Measurements from ENCODE around the gene RIC8A.

The RIC8A gene

DNA sequence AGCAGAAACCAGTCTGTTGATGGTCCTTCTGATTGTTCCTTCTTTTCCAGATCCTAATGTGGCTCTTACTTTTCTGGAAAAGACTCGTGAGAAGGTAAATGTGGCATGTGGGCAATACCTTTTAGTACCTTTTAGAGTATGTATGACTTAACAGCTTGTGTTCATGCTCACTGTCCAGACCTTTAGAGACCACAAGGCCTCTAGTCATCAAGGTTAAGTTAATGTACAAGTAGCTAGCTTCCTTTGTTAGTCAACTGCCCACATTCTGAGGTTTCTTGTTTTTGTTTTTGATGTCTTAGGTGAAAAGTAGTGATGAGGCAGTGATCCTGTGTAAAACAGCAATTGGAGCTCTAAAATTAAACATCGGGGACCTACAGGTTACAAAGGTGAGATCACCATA, 36.9 kb downstream of the RIC8A start:
- no peaks in the 10 kb centered on the region for H3K9me3 ChIP-seq (ENCODE audit: control insufficient read depth in 2 of 2, low read length in 2 of 2)
- no peaks in the 10 kb centered on the region for H3K27me3 ChIP-seq (ENCODE audit: control insufficient read depth in 2 of 2, insufficient read depth in 2 of 2, low read length in 2 of 2)
- H3K4me3 ChIP-seq (ENCODE audit: low read length in 2 of 2): no peak overlapping the region
- no peaks in the 10 kb centered on the region for H3K4me1 ChIP-seq (ENCODE audit: control insufficient read depth in 2 of 2, insufficient read depth in 2 of 2, low read length in 2 of 2)
- no peak overlapping the region for H3K27ac ChIP-seq (ENCODE audit: low read depth in 2 of 2, low read length in 2 of 2)
- H3K9ac ChIP-seq (ENCODE audit: low read depth in 1 of 2, low read length in 2 of 2): no peak overlapping the region
- H3K36me3 ChIP-seq (ENCODE audit: control insufficient read depth in 2 of 2, insufficient read depth in 2 of 2, low read length in 2 of 2): peaks cover 46 to 66% of the 10 kb centered on the region in 2 donors

DNA sequence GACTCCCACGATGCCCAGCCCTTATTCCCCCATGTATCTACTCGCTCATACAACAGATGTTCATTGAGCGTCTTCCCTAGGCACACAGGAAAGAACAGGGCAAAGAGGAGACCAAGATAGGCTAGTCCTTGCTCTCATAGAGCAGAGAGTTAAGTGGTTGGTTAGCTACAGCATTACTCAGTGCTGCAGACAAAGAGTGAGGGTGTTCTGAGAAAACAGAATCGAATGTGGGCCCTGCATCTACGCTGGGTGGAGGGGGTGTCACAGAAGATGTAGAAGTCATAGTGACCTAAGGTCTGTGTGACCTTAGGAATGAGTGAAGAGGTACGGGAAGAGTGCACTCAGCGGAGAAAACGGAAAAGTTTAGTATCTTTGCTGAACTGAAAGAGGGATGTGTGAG, 41.6 kb downstream of the RIC8A start:
- H3K4me1 ChIP-seq (ENCODE audit: control insufficient read depth in 2 of 2, insufficient read depth in 2 of 2, low read length in 2 of 2): no peaks in the 10 kb centered on the region
- no peak overlapping the region for H3K9ac ChIP-seq (ENCODE audit: low read depth in 1 of 2, low read length in 2 of 2)
- no peak overlapping the region for H3K4me3 ChIP-seq (ENCODE audit: low read length in 2 of 2)
- H3K36me3 ChIP-seq (ENCODE audit: control insufficient read depth in 2 of 2, insufficient read depth in 2 of 2, low read length in 2 of 2): peaks cover 73 to 84% of the 10 kb centered on the region in 2 donors
- H3K27me3 ChIP-seq (ENCODE audit: control insufficient read depth in 2 of 2, insufficient read depth in 2 of 2, low read length in 2 of 2): no peaks in the 10 kb centered on the region
- no peak overlapping the region for H3K27ac ChIP-seq (ENCODE audit: low read depth in 2 of 2, low read length in 2 of 2)
- no peaks in the 10 kb centered on the region for H3K9me3 ChIP-seq (ENCODE audit: control insufficient read depth in 2 of 2, low read length in 2 of 2)

DNA sequence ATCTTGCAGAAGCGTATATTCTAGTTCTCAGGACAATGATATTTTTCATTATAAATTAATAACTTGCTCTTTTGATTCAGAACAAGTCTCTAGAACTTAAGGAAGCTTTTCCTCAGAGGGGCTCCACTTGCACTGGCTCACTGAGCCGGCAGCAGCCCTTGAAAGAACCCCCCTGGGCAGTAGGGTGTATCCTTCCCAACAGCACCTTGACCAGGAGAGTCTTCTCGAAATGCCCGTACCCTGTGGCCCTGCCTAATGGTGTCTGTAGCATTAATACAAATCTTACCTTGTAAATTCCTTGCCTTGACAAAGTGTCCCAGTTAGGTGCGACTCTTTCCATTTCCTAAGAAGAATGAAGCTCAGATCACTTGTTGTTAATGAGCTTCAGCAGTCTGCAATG, 42.8 kb downstream of the RIC8A start:
- Histone ChIP-seq H3K27me3 (ENCODE audit: control insufficient read depth in 2 of 2, insufficient read depth in 2 of 2, low read length in 2 of 2) (no peaks in the 10 kb centered on the region), H3K27ac (ENCODE audit: low read depth in 2 of 2, low read length in 2 of 2) (no peak overlapping the region), H3K9me3 (ENCODE audit: control insufficient read depth in 2 of 2, low read length in 2 of 2) (no peaks in the 10 kb centered on the region), H3K36me3 (ENCODE audit: control insufficient read depth in 2 of 2, insufficient read depth in 2 of 2, low read length in 2 of 2) (peaks cover 64 to 74% of the 10 kb centered on the region in 2 donors), H3K9ac (ENCODE audit: low read depth in 1 of 2, low read length in 2 of 2) (no peak overlapping the region), H3K4me3 (ENCODE audit: low read length in 2 of 2) (no peak overlapping the region), H3K4me1 (ENCODE audit: control insufficient read depth in 2 of 2, insufficient read depth in 2 of 2, low read length in 2 of 2) (no peaks in the 10 kb centered on the region)

DNA sequence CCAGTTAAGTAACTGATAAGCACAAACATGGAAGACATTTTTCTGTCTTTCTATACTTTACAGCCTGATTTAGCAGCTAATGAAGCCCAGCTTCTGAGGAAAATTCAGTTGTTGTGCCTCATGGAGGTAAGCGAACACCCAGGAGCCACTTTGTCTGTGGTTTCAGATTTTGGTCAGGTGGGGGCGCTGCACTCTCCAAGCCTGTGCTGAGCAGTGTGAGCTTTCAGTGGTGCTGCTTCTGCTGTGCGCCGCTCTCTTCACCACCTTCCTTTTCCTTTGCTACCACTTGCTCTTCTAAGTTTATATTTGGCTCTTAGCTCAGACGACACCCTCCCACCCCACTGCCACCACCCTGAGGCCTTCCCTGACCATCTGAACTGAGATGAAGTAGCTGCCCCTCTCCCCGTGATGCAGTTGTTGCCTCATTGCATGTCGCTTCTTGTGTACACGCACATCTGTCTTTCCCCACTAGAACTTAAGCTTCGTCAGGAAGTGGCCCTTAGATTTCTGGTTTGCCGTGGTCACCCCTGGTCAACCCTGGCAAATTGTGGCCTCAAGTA, 43.3 kb downstream of the RIC8A start:
- no peaks in the 10 kb centered on the region for H3K9me3 ChIP-seq (ENCODE audit: control insufficient read depth in 2 of 2, low read length in 2 of 2)
- H3K9ac ChIP-seq (ENCODE audit: low read depth in 1 of 2, low read length in 2 of 2): no peak overlapping the region
- H3K36me3 ChIP-seq (ENCODE audit: control insufficient read depth in 2 of 2, insufficient read depth in 2 of 2, low read length in 2 of 2): peaks cover 61 to 70% of the 10 kb centered on the region in 2 donors
- no peak overlapping the region for H3K4me3 ChIP-seq (ENCODE audit: low read length in 2 of 2)
- no peak overlapping the region for H3K27ac ChIP-seq (ENCODE audit: low read depth in 2 of 2, low read length in 2 of 2)
- no peaks in the 10 kb centered on the region for H3K4me1 ChIP-seq (ENCODE audit: control insufficient read depth in 2 of 2, insufficient read depth in 2 of 2, low read length in 2 of 2)
- no peaks in the 10 kb centered on the region for H3K27me3 ChIP-seq (ENCODE audit: control insufficient read depth in 2 of 2, insufficient read depth in 2 of 2, low read length in 2 of 2)

DNA sequence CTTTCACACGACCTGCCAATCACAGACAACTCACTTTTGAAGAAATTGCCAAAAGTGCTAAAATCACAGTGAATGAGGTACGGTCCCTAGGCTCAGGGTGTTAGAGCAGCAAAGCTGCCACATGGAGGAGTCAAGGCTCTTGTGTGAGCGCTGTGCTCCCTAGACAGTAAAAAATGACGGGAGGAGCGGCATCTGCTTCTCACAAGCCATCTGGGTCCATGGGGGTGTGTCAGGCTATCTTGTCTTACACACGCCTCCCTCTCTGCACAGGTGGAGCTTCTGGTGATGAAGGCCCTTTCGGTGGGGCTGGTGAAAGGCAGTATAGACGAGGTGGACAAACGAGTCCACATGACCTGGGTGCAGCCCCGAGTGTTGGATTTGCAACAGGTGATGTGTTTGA, 44.0 kb downstream of the RIC8A start:
- no peak overlapping the region for H3K27ac ChIP-seq (ENCODE audit: low read depth in 2 of 2, low read length in 2 of 2)
- no peak overlapping the region for H3K4me3 ChIP-seq (ENCODE audit: low read length in 2 of 2)
- H3K4me1 ChIP-seq (ENCODE audit: control insufficient read depth in 2 of 2, insufficient read depth in 2 of 2, low read length in 2 of 2): no peaks in the 10 kb centered on the region
- no peak overlapping the region for H3K9ac ChIP-seq (ENCODE audit: low read depth in 1 of 2, low read length in 2 of 2)
- H3K36me3 ChIP-seq (ENCODE audit: control insufficient read depth in 2 of 2, insufficient read depth in 2 of 2, low read length in 2 of 2): peaks cover 55 to 63% of the 10 kb centered on the region in 2 donors
- H3K9me3 ChIP-seq (ENCODE audit: control insufficient read depth in 2 of 2, low read length in 2 of 2): no peaks in the 10 kb centered on the region
- H3K27me3 ChIP-seq (ENCODE audit: control insufficient read depth in 2 of 2, insufficient read depth in 2 of 2, low read length in 2 of 2): no peaks in the 10 kb centered on the region

DNA sequence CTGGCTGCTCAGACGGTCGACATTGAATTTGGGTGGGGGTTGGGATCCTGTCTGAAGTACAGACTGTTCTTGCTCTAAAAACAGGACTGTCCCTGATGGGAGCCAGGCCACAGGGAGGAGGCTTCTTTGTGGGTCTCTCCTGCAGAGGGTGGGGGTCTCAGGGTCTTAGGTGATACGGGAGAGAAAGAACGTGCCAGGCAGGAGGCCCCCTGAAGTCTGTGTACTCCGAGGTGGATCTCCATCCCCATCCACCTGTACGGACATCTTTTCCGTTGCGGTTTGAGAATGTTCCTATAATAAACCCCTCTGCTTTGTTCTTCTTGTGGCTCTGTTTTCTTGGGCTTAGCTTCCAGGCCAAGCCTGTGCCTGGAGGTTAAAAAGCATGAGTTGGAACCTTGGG, 45.2 kb downstream of the RIC8A start:
- H3K27ac ChIP-seq (ENCODE audit: low read depth in 2 of 2, low read length in 2 of 2): no peak overlapping the region
- no peaks in the 10 kb centered on the region for H3K27me3 ChIP-seq (ENCODE audit: control insufficient read depth in 2 of 2, insufficient read depth in 2 of 2, low read length in 2 of 2)
- no peaks in the 10 kb centered on the region for H3K9me3 ChIP-seq (ENCODE audit: control insufficient read depth in 2 of 2, low read length in 2 of 2)
- H3K4me3 ChIP-seq (ENCODE audit: low read length in 2 of 2): no peak overlapping the region
- H3K4me1 ChIP-seq (ENCODE audit: control insufficient read depth in 2 of 2, insufficient read depth in 2 of 2, low read length in 2 of 2): no peaks in the 10 kb centered on the region
- H3K36me3 ChIP-seq (ENCODE audit: control insufficient read depth in 2 of 2, insufficient read depth in 2 of 2, low read length in 2 of 2): peaks cover 46 to 53% of the 10 kb centered on the region in 2 donors
- no peak overlapping the region for H3K9ac ChIP-seq (ENCODE audit: low read depth in 1 of 2, low read length in 2 of 2)

DNA sequence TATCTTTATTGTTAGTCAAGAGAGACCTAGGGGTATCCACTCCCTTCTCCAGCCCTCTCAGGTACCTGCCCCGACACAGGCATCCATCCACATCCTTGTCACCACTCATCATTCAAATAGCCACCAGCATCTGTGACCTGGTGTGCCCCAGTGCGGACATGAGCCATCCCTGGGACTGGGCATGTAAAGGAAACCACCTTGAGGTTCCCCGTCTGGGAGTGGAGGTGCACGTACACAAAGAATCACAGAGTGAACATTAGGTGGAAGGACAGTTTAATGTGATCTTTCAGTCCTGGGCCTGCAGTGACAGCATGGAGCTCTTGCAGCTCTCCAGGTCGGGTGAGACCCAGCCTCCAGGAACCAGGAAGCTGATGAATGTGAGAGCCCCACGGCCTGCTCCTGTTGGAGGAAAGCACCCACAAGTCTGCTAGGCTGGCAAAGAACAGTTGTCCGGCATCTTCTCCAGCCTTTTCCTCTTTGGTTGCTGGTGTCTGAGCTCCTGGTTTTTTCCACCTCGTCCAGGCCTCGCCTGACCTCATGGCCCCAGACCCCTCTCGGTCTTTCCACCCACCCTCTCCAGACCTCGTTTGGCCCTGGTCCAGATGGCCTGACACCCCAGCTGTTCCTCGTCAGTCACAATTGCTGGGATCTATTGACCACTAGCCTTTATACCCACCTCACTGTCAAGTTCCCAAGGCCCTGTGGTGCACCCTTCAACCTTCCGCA, 45.8 kb downstream of the RIC8A start:
- H3K9me3 ChIP-seq (ENCODE audit: control insufficient read depth in 2 of 2, low read length in 2 of 2): no peaks in the 10 kb centered on the region
- no peak overlapping the region for H3K9ac ChIP-seq (ENCODE audit: low read depth in 1 of 2, low read length in 2 of 2)
- H3K27ac ChIP-seq (ENCODE audit: low read depth in 2 of 2, low read length in 2 of 2): no peak overlapping the region
- no peaks in the 10 kb centered on the region for H3K4me1 ChIP-seq (ENCODE audit: control insufficient read depth in 2 of 2, insufficient read depth in 2 of 2, low read length in 2 of 2)
- no peak overlapping the region for H3K4me3 ChIP-seq (ENCODE audit: low read length in 2 of 2)
- peaks cover 44 to 47% of the 10 kb centered on the region in 2 donors for H3K36me3 ChIP-seq (ENCODE audit: control insufficient read depth in 2 of 2, insufficient read depth in 2 of 2, low read length in 2 of 2)
- no peaks in the 10 kb centered on the region for H3K27me3 ChIP-seq (ENCODE audit: control insufficient read depth in 2 of 2, insufficient read depth in 2 of 2, low read length in 2 of 2)

DNA sequence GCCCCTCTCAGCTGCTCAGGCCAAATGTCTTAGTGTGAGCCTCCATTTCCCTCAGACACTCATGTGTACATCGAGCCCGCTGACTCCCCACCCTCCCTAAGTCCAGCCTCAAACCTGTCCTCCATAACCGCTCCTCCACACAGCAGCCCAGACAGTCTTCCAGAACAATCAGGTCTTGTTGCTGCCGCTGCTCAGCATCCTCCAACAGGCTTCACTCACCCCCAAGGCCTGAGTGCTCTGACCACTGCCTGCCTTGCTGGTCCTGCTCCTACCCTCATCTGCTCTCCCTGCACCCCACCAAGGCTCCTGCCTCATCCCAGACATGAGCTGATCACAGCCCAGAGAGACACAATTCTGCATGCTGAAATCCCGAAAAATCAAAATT, 46.4 kb downstream of the RIC8A start:
- Histone ChIP-seq H3K27ac (ENCODE audit: low read depth in 2 of 2, low read length in 2 of 2) (no peak overlapping the region), H3K36me3 (ENCODE audit: control insufficient read depth in 2 of 2, insufficient read depth in 2 of 2, low read length in 2 of 2) (peaks cover 40 to 42% of the 10 kb centered on the region in 2 donors), H3K4me3 (ENCODE audit: low read length in 2 of 2) (no peak overlapping the region), H3K27me3 (ENCODE audit: control insufficient read depth in 2 of 2, insufficient read depth in 2 of 2, low read length in 2 of 2) (no peaks in the 10 kb centered on the region), H3K4me1 (ENCODE audit: control insufficient read depth in 2 of 2, insufficient read depth in 2 of 2, low read length in 2 of 2) (no peaks in the 10 kb centered on the region), H3K9me3 (ENCODE audit: control insufficient read depth in 2 of 2, low read length in 2 of 2) (no peaks in the 10 kb centered on the region), H3K9ac (ENCODE audit: low read depth in 1 of 2, low read length in 2 of 2) (no peak overlapping the region)

DNA sequence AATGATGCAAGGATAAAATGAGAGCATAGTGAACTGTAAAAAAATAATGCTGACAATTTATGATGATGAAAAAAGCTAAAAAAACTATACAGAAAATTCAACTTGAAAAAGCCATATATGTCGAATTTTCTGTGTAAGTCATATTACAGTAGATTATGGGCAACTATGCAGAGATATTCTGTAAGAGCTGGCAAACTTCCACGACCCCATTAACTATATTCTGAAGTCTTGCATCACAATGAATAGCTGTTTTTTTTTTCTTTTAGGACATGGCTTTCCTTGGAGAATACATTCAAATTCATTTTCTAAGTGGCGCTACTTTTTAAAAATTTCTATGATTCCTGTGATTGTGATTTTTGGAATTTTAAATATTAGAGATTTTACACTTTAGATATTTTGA, 47.7 kb downstream of the RIC8A start:
- no peak overlapping the region for H3K9ac ChIP-seq (ENCODE audit: low read depth in 1 of 2, low read length in 2 of 2)

DNA sequence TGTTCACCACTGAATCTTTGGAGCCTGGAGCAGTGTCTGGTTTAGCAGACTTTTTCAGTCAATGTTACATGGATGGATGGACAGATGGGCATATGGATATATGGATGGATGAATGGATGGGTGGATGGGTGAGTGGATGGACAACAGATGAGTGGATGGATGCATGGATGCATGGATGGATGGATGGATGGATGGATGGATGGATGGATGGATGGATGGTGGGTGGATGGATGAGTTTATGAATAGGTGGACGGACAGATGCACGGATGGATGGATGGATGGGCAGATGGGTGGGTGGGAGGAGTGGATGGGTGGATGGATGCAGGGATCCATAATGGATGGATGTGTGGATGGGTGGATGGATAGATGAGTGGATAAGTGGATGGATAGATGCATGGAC, 48.3 kb downstream of the RIC8A start:
- H3K27ac ChIP-seq (ENCODE audit: low read depth in 2 of 2, low read length in 2 of 2): no peak overlapping the region
- no peaks in the 10 kb centered on the region for H3K9me3 ChIP-seq (ENCODE audit: control insufficient read depth in 2 of 2, low read length in 2 of 2)
- no peaks in the 10 kb centered on the region for H3K27me3 ChIP-seq (ENCODE audit: control insufficient read depth in 2 of 2, insufficient read depth in 2 of 2, low read length in 2 of 2)
- H3K36me3 ChIP-seq (ENCODE audit: control insufficient read depth in 2 of 2, insufficient read depth in 2 of 2, low read length in 2 of 2): peaks cover 28% of the 10 kb centered on the region in 2 donors
- H3K9ac ChIP-seq (ENCODE audit: low read depth in 1 of 2, low read length in 2 of 2): no peak overlapping the region
- H3K4me3 ChIP-seq (ENCODE audit: low read length in 2 of 2): no peak overlapping the region
- H3K4me1 ChIP-seq (ENCODE audit: control insufficient read depth in 2 of 2, insufficient read depth in 2 of 2, low read length in 2 of 2): no peaks in the 10 kb centered on the region

More for the DNA sequence above, 47.7 kb downstream of the RIC8A start:
- H3K36me3 ChIP-seq (ENCODE audit: control insufficient read depth in 2 of 2, insufficient read depth in 2 of 2, low read length in 2 of 2): peaks cover 33 to 35% of the 10 kb centered on the region in 2 donors
- no peak overlapping the region for H3K27ac ChIP-seq (ENCODE audit: low read depth in 2 of 2, low read length in 2 of 2)
- H3K9me3 ChIP-seq (ENCODE audit: control insufficient read depth in 2 of 2, low read length in 2 of 2): no peaks in the 10 kb centered on the region
- H3K27me3 ChIP-seq (ENCODE audit: control insufficient read depth in 2 of 2, insufficient read depth in 2 of 2, low read length in 2 of 2): no peaks in the 10 kb centered on the region
- H3K4me1 ChIP-seq (ENCODE audit: control insufficient read depth in 2 of 2, insufficient read depth in 2 of 2, low read length in 2 of 2): no peaks in the 10 kb centered on the region
- no peak overlapping the region for H3K4me3 ChIP-seq (ENCODE audit: low read length in 2 of 2)
